GM23248 (cell line): Measurements from ENCODE around the gene CHPT1. TPM values are rescaled to one million over a fixed set of nuclear protein-coding genes. Genes with fewer than 3 reads are reported as not detected.
"Not testable (repeated sequence)": the region's sequence is repeated elsewhere in the genome, so short reads cannot be mapped to it uniquely, and the experiment has no call there.

ENCODE experiments used
- DNase-seq: peaks from one replicate; pipeline ENCODE4 v3.0.0-alpha.2; 2015
- H2AFZ ChIP-seq: fragments of 200-600 bp; sonication (generic); 2 replicates; pipeline ENCODE4 v1.6.1; 2016; ENCODE audit warnings: antibody characterized with exemption
- H3F3A ChIP-seq: fragments of 200-600 bp; sonication (generic); 2 replicates; pipeline ENCODE4 v1.6.1; 2016; ENCODE audit warnings: mild to moderate bottlenecking, antibody characterized with exemption, mixed run types; ENCODE audit not compliant: insufficient read depth
- H3K27ac ChIP-seq: fragments of 200-600 bp; sonication (generic); 2 replicates; pipeline ENCODE4 v1.5.1; 2016; ENCODE audit warnings: mild to moderate bottlenecking
- H3K27me3 ChIP-seq: fragments of 200-600 bp; sonication (generic); replicated peaks from 2 replicates; pipeline ENCODE4 v1.6.1; 2016; ENCODE audit warnings: mild to moderate bottlenecking; ENCODE audit not compliant: insufficient read depth
- H3K36me3 ChIP-seq: fragments of 200-600 bp; sonication (generic); 2 replicates; pipeline ENCODE4 v1.6.1; 2016; ENCODE audit warnings: low read depth, mild to moderate bottlenecking
- H3K4me1 ChIP-seq: fragments of 200-600 bp; sonication (generic); 2 replicates; pipeline ENCODE4 v1.6.1; 2016; ENCODE audit warnings: mild to moderate bottlenecking; ENCODE audit not compliant: insufficient read depth
- H3K4me2 ChIP-seq: fragments of 200-600 bp; sonication (generic); one replicate; pipeline ENCODE4 v1.6.1; 2016; ENCODE audit warnings: mild to moderate bottlenecking; ENCODE audit not compliant: unreplicated experiment
- H3K4me3 ChIP-seq: fragments of 200-600 bp; sonication (generic); 2 replicates; pipeline ENCODE4 v1.5.1; 2016; ENCODE audit warnings: mild to moderate bottlenecking
- H3K79me2 ChIP-seq: fragments of 200-600 bp; sonication (generic); 2 replicates; pipeline ENCODE4 v1.6.1; 2016; ENCODE audit warnings: mild to moderate bottlenecking; ENCODE audit not compliant: insufficient read depth
- H3K9ac ChIP-seq: fragments of 200-600 bp; sonication (generic); 2 replicates; pipeline ENCODE4 v1.6.1; 2016; ENCODE audit warnings: mild to moderate bottlenecking
- H3K9me2 ChIP-seq: fragments of 200-600 bp; sonication (generic); 2 replicates; pipeline ENCODE4 v1.6.1; 2016; ENCODE audit warnings: mixed run types, mild to moderate bottlenecking, moderate library complexity; ENCODE audit not compliant: insufficient read depth
- H3K9me3 ChIP-seq: fragments of 200-600 bp; sonication (generic); one replicate; pipeline ENCODE4 v1.6.1; 2017; ENCODE audit warnings: low read depth
- H4K20me1 ChIP-seq: fragments of 200-600 bp; sonication (generic); 2 replicates; pipeline ENCODE4 v1.6.0; 2016; ENCODE audit not compliant: insufficient read depth
- EZH2 ChIP-seq: fragments of 200-600 bp; sonication (generic); IDR thresholded peaks from 2 replicates; pipeline ENCODE4 v1.6.1; 2018; ENCODE audit warnings: antibody characterized with exemption, mild to moderate bottlenecking; ENCODE audit not compliant: insufficient read depth, poor library complexity, severe bottlenecking
- EZH2phosphoT487 ChIP-seq: fragments of 200-600 bp; sonication (generic); IDR thresholded peaks from 2 replicates; pipeline ENCODE4 v1.6.1; 2018; ENCODE audit warnings: antibody characterized with exemption, moderate library complexity, mild to moderate bottlenecking, low read depth; ENCODE audit not compliant: insufficient read depth
- WGBS, 2 experiments: methylation state at CpG; one replicate each; pipeline ENCODE4 v1.1.6; 2015 to 2017; ENCODE audit warnings: low lambda C conversion rate in 2 of 2, low coverage in 1 of 2; ENCODE audit errors: missing lambda C conversion rate in 2 of 2; 5-methylcytosine and 5-hydroxymethylcytosine counted together
- in situ Hi-C: fragments of 300-500 bp; cut with MboI; formaldehyde crosslinking; loops from 2 replicates; pipeline ENCODE4 v1.15.0; 2020
- polyA plus RNA-seq: library from polyadenylated mRNA; unstranded; fragments of >200 nt; fragmentation: Nextera tagmentation; extraction: Ambion mirVana; gene quantifications from 2 replicates; pipeline ENCODE4 v1.2.1, GENCODE V29; 2016
- total RNA-seq: library from RNA; depleted of rRNA; stranded (reverse); fragments of >200 nt; shearing (Covaris generic); gene quantifications from 2 replicates; pipeline ENCODE4 v1.2.3, GENCODE V29; 2014

The CHPT1 gene
- total and polyA plus RNA-seq, 2 experiments from 2014 or later = 32.6 to 35.4 TPM

- Histone ChIP-seq H3F3A (no peaks in the 10 kb centered on the region), H3K27ac (no peak overlapping the region), H3K4me2 (no peak overlapping the region), H4K20me1 (no peaks in the 10 kb centered on the region), H3K9me3 (no peaks in the 10 kb centered on the region), H3K36me3 (peaks cover 24% of the 10 kb centered on the region), H2AFZ (no peak overlapping the region), H3K4me3 (no peak overlapping the region), H3K27me3 (no peaks in the 10 kb centered on the region), H3K9ac (no peak overlapping the region), H3K9me2 (no peaks in the 10 kb centered on the region), H3K79me2 (no peaks in the 10 kb centered on the region), H3K4me1 (no peaks in the 10 kb centered on the region)
- 100% methylated on average over 1 of the region's 1 CpG for WGBS, 2 experiments
- in situ Hi-C loops = no loop called here
- TF ChIP-seq EZH2 (no peak), EZH2phosphoT487 (no peak)
- DNase-seq = no peak
Measured at GRCh38 chr12:101732318-101732717, 34.9 kb downstream of the CHPT1 start.

- Histone ChIP-seq H3K36me3 (peaks cover 21% of the 10 kb centered on the region), H3K9me2 (no peaks in the 10 kb centered on the region), H4K20me1 (no peaks in the 10 kb centered on the region), H3K9ac (no peak overlapping the region), H3K27me3 (no peaks in the 10 kb centered on the region), H3F3A (no peaks in the 10 kb centered on the region), H3K79me2 (no peaks in the 10 kb centered on the region), H2AFZ (no peak overlapping the region), H3K9me3 (no peaks in the 10 kb centered on the region), H3K4me2 (no peak overlapping the region), H3K4me3 (no peak overlapping the region), H3K27ac (no peak overlapping the region), H3K4me1 (no peaks in the 10 kb centered on the region)
- WGBS, 2 experiments = 98 to 99% methylated on average over 2 of the region's 2 CpGs
- DNase-seq = no peak
- no peak for TF ChIP-seq EZH2
- no peak for TF ChIP-seq EZH2phosphoT487
- in situ Hi-C loops = no loop called here
Measured at GRCh38 chr12:101733166-101733565, 35.7 kb downstream of the CHPT1 start.

- DNase-seq, H3K27ac ChIP-seq, H3K79me2 ChIP-seq, H3K27me3 ChIP-seq, H3K4me3 ChIP-seq, H2AFZ ChIP-seq, in situ Hi-C loops, H3K9ac ChIP-seq, H3K9me3 ChIP-seq, H3K9me2 ChIP-seq, H4K20me1 ChIP-seq, H3F3A ChIP-seq, H3K4me2 ChIP-seq, H3K4me1 ChIP-seq: not testable (repeated sequence)
- WGBS, 2 experiments = 97 to 98% methylated on average over 5 of the region's 5 CpGs
- peaks cover 11% of the 10 kb centered on the region for H3K36me3 ChIP-seq
Measured at GRCh38 chr12:101734482-101734881, 37.0 kb downstream of the CHPT1 start.

GRCh38 chr12:101737476-101737875, 40.0 kb downstream of the CHPT1 start:
- in situ Hi-C loops = no loop called here
- Histone ChIP-seq H3K36me3 (0 out of 2 replicates have a peak, but pooled peaks cover 9% of the 10 kb centered on the region), H2AFZ (no peak overlapping the region), H3K4me3 (no peak overlapping the region), H4K20me1 (no peaks in the 10 kb centered on the region), H3K27ac (no peak overlapping the region), H3K9me2 (no peaks in the 10 kb centered on the region), H3K4me1 (no peaks in the 10 kb centered on the region), H3F3A (no peaks in the 10 kb centered on the region), H3K79me2 (no peaks in the 10 kb centered on the region), H3K27me3 (no peaks in the 10 kb centered on the region), H3K4me2 (no peak overlapping the region), H3K9ac (no peak overlapping the region), H3K9me3 (no peaks in the 10 kb centered on the region)
- no peak for DNase-seq
- WGBS, 2 experiments = 78 to 87% methylated on average over 6 of the region's 6 CpGs
- no peak for TF ChIP-seq EZH2
- TF ChIP-seq EZH2phosphoT487 = no peak

GRCh38 chr12:101738920-101739665, 41.7 kb downstream of the CHPT1 start, which contains the start of gene SYCP3:
TSS of gene SYCP3 (minus strand) at chr12:101739462. CDS start at chr12:101737935, 1,527 bp downstream.
- no peaks in the 10 kb centered on the region for H3K4me1 ChIP-seq
- H3K4me3 ChIP-seq = no peak within 1 kb of the TSS
- H3K9ac ChIP-seq = no peak within 1 kb of the TSS
- no peaks in the 10 kb centered on the region for H3K27me3 ChIP-seq
- no peak within 1 kb of the TSS for H3K4me2 ChIP-seq
- no peaks in the 10 kb centered on the region for H3K9me3 ChIP-seq
- no peaks in the 10 kb centered on the region for H3F3A ChIP-seq
- DNase-seq = no peak
- 97 to 98% methylated on average over 38 to 57 of the region's 57 CpGs for WGBS, 2 experiments
- H2AFZ ChIP-seq = no peak within 1 kb of the TSS
- peaks cover 7% of the 10 kb centered on the region; the same call in 1 of the 2 replicates for H3K36me3 ChIP-seq
- in situ Hi-C loops = no loop called here
- H3K79me2 ChIP-seq = no peaks in the 10 kb centered on the region
- H3K27ac ChIP-seq = no peak within 1 kb of the TSS
- H4K20me1 ChIP-seq = no peaks in the 10 kb centered on the region
- H3K9me2 ChIP-seq = no peaks in the 10 kb centered on the region
- TF ChIP-seq EZH2phosphoT487 (no peak), EZH2 (no peak)
